NCI-H2029 (cell line): ENCODE measurements around the gene RAB11FIP4.
A peak's percentile ranks its signal among the peaks of the same experiment; 100 is the strongest.

Source experiments
- DNase-seq: peaks from one replicate; lab custom pipeline; 2025; lab: John Stamatoyannopoulos, UW

RAB11FIP4 gene

GRCh38 chr17:31487063-31487647 is 95.7 kb downstream of the RAB11FIP4 start:
- no peak for DNase-seq

GRCh38 chr17:31487648-31488263 is 96.3 kb downstream of the RAB11FIP4 start:
- DNase-seq = peak; percentile 85

GRCh38 chr17:31488264-31488981 is 96.9 kb downstream of the RAB11FIP4 start:
- peak; percentile 22 for DNase-seq

GRCh38 chr17:31488982-31489294 is 97.5 kb downstream of the RAB11FIP4 start:
- no peak for DNase-seq

GRCh38 chr17:31489295-31490018 is 98.0 kb downstream of the RAB11FIP4 start:
- DNase-seq = no peak

- no peak for DNase-seq
These were observed 98.7 kb downstream of the RAB11FIP4 start for GRCh38 chr17:31490019-31490650.

GRCh38 chr17:31490671-31491375 is 99.3 kb downstream of the RAB11FIP4 start:
- no peak for DNase-seq

- no peak for DNase-seq
These were observed 100.1 kb downstream of the RAB11FIP4 start for GRCh38 chr17:31491376-31492131.

GRCh38 chr17:31492206-31492605 is 100.7 kb downstream of the RAB11FIP4 start:
- DNase-seq = no peak

- DNase-seq = peak; percentile 17
These were observed 101.6 kb downstream of the RAB11FIP4 start for GRCh38 chr17:31492880-31493655.

GRCh38 chr17:31493656-31494155 is 102.2 kb downstream of the RAB11FIP4 start:
- DNase-seq = no peak

- no peak for DNase-seq
These were observed 103.0 kb downstream of the RAB11FIP4 start for GRCh38 chr17:31494259-31495021.

- peak; percentile 84 for DNase-seq
These were observed 103.8 kb downstream of the RAB11FIP4 start for GRCh38 chr17:31495022-31495885.

GRCh38 chr17:31496097-31496496 is 104.6 kb downstream of the RAB11FIP4 start:
- DNase-seq = no peak

GRCh38 chr17:31496601-31497000 is 105.1 kb downstream of the RAB11FIP4 start:
- no peak for DNase-seq

GRCh38 chr17:31497431-31497830 is 106.0 kb downstream of the RAB11FIP4 start:
- no peak for DNase-seq

- no peak for DNase-seq
These were observed 106.7 kb downstream of the RAB11FIP4 start for GRCh38 chr17:31497994-31498826.
